GM19240 (cell line): Measurements from ENCODE around the gene GINS1.
"Not testable (repeated sequence)": the region's sequence is repeated elsewhere in the genome, so short reads cannot be mapped to it uniquely, and the experiment has no call there.

Experiments used
- DNase-seq: peaks from one replicate; pipeline ENCODE4 v3.0.0; 2011; ENCODE audit warnings: low spot score; ENCODE audit not compliant: insufficient read length

GINS1 gene

DNA sequence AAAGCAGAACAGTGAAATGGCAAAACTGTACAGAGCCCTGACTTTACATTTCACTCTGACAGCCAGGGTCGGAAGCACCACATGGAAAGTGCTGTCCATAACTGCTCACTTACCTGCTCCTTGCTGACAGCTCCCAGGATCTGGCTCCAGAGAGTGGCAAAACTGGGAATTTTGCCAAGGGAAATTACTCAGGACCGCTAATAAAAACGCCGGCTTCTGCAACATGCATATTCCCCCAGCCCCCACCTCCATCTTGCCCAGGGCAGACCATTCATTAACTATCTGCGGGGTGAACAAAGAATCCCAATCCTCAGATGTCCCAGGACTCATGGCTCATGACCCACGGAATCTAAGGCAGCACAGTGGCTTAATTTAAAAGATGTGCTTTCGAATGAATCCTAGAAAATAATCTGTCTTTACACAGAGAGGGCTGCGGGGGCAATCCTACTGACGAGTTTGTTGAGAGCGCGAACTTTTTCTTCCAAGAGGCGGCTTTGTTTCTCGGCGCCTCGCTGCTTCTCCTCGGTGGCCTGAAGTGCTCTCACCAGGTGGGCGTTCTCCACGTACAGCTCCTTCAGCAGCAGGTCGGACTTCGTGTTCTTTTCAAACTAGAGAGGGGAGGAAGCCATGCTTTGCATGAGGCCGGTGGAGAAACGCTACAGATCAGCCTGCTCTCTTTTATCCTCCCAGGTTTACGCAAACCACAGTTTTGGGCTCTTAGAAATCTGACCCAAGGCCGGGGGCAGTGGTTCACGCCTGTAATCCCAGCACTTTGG is 45.8 kb downstream of the GINS1 start:
- no peak for DNase-seq

- DNase-seq, result no peak
These were observed 46.9 kb downstream of the GINS1 start for GRCh38 chr20:25454153-25454900.

GRCh38 chr20:25457886-25458680 is 50.6 kb downstream of the GINS1 start:
- no peak for DNase-seq

DNA sequence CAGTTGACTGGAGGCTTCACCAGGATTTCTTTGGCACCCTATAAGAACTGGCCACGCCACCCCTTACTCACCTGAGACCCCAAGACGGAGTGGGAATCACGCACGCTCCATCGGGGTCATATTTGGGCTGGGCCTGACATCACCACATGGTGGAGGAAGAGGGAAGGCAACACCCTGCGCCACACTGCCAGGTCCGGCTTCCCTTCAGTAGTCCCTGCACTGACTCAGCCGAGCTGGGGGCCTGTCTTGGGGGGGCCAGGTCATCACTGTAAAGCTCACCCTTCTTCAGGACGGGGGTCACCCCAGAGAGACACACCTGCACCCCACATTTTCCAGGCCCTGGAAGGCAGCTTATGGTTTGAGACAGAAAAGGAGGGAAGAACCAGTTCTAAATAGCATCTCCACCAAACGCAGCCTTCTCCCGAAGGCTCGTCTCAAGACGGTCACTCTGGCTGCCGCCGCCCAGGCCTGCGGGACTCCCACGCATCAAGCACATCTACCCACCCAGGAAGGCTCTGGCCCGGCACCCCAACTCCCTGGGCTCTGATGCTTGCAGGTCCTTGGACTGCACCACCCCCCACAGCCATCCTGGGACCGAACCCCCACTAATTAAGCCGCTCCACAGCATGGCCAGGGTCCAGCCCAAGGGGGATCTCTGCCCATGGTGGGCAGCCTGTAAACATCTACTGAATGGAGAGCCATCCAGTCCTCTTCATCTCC is 51.8 kb downstream of the GINS1 start:
- DNase-seq, result no peak

DNA sequence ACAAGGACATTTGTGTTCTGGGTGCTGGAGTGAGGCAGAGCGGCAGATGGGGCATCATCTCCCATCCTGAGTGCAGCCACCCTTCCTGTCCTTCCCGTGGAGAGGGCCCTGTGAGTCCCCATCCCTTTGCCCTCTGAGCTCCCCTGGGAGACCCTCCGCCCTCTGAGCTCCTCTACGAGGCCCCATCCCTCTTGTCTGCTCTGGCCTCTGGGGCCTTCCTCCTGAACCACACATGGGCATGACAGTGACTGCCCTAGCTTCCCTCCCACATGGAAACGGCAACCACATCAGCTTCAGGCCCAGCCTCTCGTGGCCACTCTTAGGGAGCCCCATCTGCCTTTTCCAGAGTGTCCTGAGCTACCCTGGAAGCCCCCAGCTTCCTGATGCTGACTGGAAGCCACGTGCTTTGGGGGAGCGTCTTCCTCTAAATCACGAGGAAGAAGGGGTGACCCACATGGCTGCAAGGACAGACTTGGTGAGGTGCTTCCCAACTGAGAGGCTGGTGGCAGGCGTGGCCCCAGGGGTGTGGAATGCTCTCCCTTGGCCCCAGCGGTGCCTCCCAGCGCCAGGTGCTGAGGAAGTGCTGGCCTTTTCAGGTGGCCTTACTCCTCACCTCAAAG is 52.6 kb downstream of the GINS1 start:
- DNase-seq, result no peak

DNA sequence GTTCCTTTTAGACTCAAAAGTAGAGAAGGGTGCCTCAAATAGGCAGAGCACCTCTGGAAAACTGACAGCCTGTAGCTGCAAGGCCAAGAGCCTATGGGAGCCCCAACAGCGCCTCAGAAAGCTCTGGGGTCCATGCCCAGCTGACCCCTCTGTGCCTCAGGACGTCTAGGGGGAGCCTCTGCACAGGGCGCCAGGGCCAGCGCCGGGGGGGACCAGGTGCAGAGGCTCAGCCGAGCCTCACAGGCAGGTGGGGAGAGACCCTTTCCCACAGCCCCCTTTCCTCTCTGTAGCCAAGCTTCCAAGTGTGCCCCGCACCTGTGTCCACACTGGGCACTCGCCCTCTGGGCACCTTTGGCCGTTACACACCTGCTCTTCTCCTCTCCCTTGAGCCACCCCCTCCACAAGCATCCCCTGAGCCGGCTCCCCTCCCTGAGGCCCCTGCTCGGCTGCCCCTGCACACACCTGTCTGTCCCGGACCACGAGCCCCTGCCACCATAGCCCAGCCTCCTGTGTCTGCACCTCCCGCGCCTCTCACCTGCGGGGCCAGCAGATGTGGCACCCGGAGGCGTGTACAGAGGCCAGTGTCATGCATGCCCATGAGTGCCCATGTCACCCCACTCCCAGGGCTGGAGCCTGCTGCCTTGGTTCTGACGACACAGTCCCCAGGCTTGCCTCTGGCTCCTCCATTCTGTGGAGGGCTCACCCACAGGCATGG is 53.2 kb downstream of the GINS1 start:
- DNase-seq, result no peak

DNA sequence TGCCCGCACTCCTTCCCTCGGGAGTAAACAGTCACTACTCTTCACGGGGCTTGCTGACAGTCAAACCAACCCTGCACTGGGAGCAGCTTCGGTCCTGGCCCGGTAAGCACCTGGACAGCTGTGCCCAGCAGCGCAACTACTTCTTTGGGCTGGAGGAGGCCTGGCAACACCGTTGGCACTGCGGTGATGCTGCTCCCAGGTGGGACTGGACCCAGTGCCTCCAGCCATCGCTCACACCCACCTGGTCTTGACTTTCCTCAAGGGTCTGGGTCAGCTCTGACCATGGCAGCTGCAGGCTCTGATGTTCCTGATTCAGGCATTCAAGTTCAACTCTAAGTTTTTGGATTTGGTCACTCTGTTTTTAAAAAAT is 53.8 kb downstream of the GINS1 start:
- no peak for DNase-seq

- no peak for DNase-seq
These were observed 54.5 kb downstream of the GINS1 start for GRCh38 chr20:25461786-25462545.

GRCh38 chr20:25464501-25465242 is 57.2 kb downstream of the GINS1 start:
- DNase-seq, result no peak

DNA sequence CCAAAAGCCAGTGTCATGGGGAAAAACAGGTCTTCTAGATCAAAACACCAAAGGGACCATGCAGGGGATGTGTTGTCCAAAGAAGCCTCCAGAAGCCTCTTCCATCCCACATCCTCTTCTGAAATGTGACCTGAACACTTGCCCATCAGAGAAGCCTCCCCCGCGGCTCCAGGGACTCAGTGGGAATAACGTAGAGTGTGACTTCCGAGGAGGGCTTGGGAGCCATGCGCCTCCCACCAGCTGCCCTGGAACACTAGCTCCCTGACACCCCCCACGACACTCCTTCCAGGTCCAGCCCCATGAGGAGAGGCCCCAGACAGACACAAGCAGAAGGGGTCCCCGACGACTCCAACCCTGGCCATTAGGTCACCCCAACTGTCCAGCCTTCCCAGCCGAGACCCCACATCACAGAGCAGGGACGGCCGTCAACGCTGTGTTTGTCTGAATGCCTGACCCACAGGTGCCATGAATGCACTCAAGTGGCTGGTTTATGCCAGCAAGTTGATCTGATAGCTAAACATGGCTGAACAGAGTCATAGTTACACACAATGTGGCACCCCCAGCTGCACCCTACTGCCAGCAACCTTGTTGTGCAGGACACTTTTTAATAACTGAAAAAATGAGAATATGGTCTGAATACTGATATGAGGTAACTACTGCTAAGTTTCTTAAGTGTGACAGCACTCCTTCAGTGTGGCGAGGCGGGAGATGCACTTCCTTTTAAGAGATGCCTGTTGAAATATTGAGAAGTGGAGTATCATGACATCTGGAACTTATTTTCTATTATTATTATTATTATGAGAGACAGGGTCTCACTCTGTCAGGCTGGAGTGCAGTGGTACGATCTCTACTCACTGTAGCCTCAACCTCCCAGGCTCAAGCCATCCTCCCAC is 58.0 kb downstream of the GINS1 start:
- DNase-seq, result no peak

DNA sequence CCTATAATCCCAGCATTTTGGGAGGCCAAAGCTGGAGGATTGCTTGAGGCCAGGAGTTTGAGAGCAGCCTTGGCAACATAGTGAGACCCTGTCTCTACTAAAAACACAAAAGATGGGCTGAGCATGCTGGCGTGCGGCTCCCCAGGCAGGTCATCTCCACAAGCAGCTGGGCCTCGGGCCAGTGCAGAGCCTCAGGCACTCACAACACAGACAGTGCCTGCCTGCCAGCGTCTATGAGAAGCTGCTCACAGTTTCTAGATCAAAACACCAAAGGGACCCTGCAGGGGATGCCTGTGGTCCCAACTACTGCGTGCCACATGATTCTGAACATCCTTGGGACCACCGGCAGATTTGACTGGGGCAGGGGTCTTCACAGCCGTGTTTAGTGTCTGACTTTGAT is 59.4 kb downstream of the GINS1 start:
- no peak for DNase-seq

DNA sequence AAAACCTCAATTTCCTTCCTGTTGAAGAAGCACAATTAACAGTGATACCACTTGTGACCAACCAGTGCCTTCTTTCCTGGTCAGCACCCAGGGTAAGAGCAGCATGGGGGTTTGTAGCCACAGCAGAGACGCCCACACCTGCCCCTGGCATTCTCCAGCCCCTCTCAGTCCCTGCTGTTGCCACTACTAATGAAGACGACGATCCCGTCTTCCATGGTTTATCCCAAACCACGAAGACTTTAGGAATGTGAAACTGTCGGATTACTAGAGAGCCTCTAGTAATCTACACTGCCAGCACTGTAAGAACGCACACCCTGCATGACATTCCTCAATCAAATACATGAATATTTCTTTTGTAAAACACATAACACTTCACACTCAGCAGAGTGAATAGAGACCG is 60.0 kb downstream of the GINS1 start:
- DNase-seq, result no peak

GRCh38 chr20:25468126-25469075 is 60.9 kb downstream of the GINS1 start:
- DNase-seq, result no peak

- DNase-seq, result no peak
These were observed 62.1 kb downstream of the GINS1 start for GRCh38 chr20:25469558-25469957.

DNA sequence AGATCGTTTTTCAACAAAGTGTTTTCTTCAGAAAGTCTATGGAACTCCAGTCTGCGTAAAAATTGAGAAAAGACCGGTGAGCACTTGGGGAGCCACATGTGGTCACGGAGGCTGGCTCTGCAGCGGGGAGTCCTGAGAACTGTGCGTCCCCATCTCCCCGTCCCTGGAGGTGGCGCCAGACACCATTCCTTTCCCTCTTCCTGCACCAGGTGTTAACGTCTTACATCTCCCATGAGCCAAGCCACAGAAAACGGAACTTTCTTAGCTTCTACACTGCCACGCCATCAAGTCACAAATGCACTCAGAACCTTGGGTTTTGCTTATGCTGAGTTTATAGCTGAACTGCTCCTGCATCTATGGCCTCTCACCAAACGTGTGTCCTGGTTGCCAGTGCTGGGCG is 62.6 kb downstream of the GINS1 start:
- no peak for DNase-seq

- no peak for DNase-seq
These were observed 63.5 kb downstream of the GINS1 start for GRCh38 chr20:25471020-25471419.

DNA sequence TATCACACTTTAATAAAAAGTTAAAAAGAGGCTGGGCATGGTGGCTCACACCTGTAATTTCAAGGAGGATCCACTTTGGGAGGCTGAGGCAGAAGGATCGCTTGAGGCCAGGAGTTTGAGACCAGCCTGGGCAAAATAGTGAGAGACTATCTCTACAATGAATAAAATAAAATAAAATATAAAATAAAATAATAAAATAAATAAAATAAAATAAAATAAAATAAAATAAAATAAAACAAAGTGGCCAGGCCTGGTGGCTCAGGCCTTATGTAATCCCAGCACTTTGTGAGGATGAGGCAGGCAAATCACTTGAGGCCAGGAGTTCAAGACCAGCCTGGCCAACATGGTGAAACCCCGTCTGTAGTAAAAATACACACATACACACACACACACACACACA is 65.8 kb downstream of the GINS1 start:
- not testable (repeated sequence) for DNase-seq
